GM12874 (cell line): ENCODE measurements around the gene PPARG.

ENCODE experiments used
- TF ChIP-seq, protein P1 (sequence below): IDR thresholded peaks from 2 replicates; pipeline ENCODE4 v1.5.1; 2011; ENCODE audit warnings: low read depth, mild to moderate bottlenecking, control low read depth, low read length, moderate library complexity; ENCODE audit not compliant: insufficient read depth

The PPARG gene

DNA sequence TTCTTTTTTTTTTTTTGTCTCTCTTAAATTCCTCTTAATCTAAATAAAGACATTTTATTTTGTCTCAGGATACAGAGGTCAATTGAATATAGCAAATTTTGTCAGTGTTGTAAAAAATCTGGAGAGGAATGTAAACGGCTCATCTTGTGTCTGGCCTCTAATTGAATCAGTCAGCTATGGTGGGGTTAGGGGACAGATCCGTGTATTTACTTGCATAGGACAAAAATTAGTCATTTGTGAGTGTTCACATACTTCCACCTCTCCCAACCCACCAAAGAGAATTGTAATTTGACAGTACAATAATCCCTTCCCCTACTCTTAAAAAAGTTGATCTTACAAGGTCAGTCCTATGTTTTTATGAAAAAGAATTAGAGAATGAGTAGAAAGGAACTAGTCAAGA lies 18.3 kb downstream of the PPARG start:
- TF ChIP-seq, protein P1, sequence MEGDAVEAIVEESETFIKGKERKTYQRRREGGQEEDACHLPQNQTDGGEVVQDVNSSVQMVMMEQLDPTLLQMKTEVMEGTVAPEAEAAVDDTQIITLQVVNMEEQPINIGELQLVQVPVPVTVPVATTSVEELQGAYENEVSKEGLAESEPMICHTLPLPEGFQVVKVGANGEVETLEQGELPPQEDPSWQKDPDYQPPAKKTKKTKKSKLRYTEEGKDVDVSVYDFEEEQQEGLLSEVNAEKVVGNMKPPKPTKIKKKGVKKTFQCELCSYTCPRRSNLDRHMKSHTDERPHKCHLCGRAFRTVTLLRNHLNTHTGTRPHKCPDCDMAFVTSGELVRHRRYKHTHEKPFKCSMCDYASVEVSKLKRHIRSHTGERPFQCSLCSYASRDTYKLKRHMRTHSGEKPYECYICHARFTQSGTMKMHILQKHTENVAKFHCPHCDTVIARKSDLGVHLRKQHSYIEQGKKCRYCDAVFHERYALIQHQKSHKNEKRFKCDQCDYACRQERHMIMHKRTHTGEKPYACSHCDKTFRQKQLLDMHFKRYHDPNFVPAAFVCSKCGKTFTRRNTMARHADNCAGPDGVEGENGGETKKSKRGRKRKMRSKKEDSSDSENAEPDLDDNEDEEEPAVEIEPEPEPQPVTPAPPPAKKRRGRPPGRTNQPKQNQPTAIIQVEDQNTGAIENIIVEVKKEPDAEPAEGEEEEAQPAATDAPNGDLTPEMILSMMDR = no peak

DNA sequence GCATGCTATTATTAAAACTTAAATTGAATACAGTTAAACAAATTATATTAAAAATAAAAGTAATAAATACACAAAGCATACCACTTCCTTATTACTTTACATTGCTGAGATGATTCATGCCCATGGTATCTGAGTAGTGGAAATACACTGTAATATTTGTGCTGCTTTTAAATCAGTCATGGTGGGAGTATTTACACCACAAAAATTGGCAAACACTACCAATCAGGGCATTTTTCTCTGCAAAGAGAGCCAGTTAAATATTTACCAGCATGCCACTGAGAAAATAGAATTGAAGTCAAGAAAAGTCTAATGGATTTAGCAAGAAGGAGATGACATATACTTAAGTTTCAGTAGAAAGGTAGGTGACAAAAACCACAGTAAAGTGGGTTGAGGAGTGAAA lies 19.6 kb downstream of the PPARG start:
- TF ChIP-seq, protein P1 = no peak

DNA sequence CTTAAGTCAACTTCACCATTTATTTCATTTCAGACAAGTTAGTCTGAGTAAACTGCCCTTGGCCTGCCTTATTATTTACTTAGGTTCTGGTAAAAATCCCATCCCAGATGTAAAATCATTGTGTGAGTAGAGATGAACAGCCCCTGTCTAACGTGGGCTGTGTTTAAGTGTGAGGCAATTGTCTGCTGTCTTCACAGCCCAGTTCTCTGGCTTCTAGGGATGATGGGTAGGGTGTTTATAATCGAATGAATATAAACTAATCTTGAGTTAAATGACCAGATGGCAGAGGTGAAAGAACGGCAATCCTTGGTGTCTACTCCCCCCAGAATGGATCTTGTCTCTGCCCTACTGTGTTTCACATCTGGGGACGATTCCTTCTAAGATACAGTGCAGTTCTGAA lies 20.8 kb downstream of the PPARG start:
- TF ChIP-seq, protein P1 = no peak

DNA sequence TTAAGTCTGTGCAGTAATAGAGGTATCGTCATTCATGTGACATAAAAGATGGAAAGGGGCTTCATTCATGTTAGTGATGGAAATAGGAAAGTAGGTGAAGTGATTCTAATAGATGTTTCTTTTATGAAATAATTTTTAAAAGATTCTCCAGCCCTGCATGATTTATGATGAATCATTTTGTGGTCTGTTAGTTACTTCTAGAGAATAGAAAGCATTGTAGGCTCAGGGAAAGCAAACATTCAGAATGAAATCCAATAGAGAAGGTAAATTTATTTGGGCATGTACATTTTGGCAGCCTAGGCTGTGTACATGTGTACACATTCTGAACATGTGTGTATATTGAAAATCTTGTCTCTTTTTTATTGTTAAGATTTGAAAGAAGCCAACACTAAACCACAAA lies 23.1 kb downstream of the PPARG start:
- TF ChIP-seq, protein P1 = no peak

- TF ChIP-seq, protein P1 = no peak
Measured at GRCh38 chr3:12313519-12313918, 24.6 kb downstream of the PPARG start.

- TF ChIP-seq, protein P1 = no peak
Measured at GRCh38 chr3:12316253-12316652, 27.4 kb downstream of the PPARG start.

- TF ChIP-seq, protein P1 = no peak
Measured at GRCh38 chr3:12316729-12317351, 28.0 kb downstream of the PPARG start.
